DMS79 treated with DMSO at 0.1 percent for 48 hours (cell line): ENCODE measurements around the gene MYO1A.
"Not testable (repeated sequence)": the region's sequence is repeated elsewhere in the genome, so short reads cannot be mapped to it uniquely, and the experiment has no call there.

ENCODE experiments used
- DNase-seq: peaks from one replicate; lab custom pipeline; 2025; lab: John Stamatoyannopoulos, UW

The MYO1A gene

GRCh38 chr12:57046947-57047890, 2.7 kb downstream of the MYO1A start:
- DNase-seq = no peak

- no peak for DNase-seq
Observed at GRCh38 chr12:57046086-57046791, 3.7 kb downstream of the MYO1A start.

GRCh38 chr12:57044889-57045288, 5.0 kb downstream of the MYO1A start:
- no peak for DNase-seq

- DNase-seq = no peak
Observed at GRCh38 chr12:57044468-57044867, 5.5 kb downstream of the MYO1A start.

GRCh38 chr12:57042695-57043094, 7.2 kb downstream of the MYO1A start:
- DNase-seq = no peak

GRCh38 chr12:57040750-57041149, 9.2 kb downstream of the MYO1A start:
- no peak for DNase-seq

DNA sequence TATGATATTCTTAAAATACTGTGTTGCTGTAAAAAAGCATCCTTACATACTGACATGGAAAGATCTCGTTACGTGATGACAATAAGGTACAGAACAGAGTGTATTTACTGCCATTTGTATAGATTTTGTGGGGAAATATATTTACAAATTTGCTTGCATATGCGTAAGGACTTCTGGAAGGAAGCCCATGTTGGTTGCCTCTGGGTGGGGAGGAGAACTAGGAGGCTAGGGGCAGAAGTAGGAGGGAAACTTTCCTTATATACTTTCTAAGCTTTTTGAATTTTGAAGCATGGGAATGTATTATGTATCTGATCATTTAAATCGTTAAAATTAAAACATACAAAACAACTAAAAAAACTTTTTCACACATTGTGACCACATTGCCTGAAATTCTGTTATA, 9.7 kb downstream of the MYO1A start:
- DNase-seq = no peak

DNA sequence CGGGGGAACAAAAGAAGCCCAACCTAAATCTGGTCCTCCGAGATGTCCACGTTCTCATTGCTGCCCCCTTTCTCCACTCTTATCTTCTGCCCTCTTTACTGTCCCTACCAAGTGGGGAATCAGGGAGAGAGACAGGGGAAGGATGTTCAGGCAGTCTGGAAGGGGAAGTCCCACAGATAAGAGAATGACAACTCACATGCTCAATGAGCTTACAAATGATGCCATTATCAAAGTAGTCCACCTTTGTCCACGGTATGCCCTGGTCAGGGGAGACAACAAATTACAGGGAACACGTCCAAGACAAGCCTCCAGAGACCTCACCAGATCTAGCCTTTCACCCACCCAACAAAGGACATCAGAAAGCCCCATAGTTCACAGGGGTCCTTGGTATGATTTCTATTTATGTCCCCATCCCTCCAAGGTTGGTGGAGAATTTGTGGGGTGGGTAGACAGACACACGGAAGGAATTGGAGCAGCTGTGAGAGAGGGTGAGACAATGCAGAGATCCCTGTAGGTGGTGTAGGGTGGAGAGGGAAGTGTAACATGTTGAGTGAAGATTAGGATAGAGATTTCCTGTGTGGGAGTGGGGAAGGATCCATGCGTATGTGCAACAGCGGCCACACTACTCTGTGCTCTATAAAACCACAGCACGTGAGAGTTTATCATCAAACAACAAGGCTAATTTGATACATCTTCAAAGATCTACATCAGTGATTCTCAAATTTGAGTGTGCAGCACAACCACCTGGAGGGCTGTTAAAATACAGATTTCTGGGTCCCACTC, 10.7 kb downstream of the MYO1A start:
- DNase-seq = no peak

GRCh38 chr12:57037264-57037663, 12.7 kb downstream of the MYO1A start:
- no peak for DNase-seq

DNA sequence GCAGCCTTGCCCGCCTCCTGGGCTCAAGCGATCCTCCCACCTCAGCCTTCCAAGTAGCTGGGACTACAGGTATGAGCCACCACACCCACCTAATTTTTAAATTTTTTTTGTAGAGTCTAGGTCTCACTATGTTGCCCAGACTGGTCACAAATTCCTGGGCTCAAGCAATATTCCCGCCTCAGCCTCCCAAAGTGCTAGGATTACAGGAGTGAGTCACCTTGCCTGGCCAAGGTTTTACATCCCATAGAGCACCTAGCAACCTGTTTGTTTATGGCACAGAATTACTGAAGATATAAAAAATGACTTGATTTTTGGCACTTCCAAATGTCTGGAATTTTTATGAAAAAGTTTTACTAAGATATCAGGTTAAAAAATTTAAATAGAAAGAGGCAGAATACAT, 16.5 kb downstream of the MYO1A start:
- DNase-seq = no peak

DNA sequence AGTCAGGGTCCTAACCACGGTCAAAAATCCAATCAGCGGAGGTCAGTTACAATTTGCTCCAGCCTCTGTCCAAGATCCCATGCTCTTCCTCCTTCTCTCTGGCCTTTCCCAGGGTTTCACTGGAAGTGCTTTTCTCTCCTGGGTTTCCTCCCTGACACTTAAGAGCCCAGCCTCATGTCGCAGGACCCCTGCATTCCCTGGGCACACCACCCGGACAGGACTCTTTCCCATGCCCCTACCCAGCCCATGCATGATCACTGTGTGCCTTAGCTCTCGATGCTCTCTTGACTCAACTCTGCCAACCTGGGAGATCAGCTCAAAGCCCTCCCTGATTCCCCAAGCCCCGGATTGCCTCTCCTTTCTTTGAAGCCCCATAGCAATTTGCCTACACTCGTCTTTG, 18.1 kb downstream of the MYO1A start:
- DNase-seq = no peak

DNA sequence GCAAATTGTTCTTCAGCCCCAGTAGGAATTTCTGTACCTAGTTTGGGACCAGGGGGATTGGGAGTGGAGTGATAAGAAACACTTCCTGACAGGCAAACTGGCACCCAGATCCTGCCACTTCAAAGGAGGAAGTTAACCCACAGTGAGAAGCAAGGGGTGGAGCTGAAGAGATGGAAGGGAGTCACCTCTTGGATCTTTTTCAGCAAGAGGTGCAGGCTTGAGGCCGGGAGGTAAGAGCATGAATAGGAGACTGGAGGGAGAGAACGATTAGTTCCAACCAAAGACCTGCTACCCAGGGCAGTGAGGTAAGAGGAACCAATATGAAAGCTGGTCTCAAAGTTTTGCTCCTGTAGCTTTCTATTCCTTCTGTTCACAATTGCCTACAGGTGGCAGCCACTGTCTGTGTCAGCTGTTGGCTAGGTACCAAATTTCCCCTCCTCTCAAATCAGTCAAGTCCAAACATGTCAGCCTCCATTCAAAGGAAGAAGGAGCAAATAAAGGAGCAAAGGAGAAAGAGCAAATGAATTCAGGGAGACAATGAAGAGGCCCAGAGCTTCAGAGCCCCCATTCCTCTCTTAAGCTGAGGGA, 18.7 kb downstream of the MYO1A start:
- peak; percentile 76 for DNase-seq

GRCh38 chr12:57029457-57029856, 20.5 kb downstream of the MYO1A start:
- DNase-seq = no peak

- no peak for DNase-seq
Observed at GRCh38 chr12:57027805-57028153, 22.1 kb downstream of the MYO1A start.

- DNase-seq = no peak
Observed at GRCh38 chr12:57027011-57027804, 22.7 kb downstream of the MYO1A start.

DNA sequence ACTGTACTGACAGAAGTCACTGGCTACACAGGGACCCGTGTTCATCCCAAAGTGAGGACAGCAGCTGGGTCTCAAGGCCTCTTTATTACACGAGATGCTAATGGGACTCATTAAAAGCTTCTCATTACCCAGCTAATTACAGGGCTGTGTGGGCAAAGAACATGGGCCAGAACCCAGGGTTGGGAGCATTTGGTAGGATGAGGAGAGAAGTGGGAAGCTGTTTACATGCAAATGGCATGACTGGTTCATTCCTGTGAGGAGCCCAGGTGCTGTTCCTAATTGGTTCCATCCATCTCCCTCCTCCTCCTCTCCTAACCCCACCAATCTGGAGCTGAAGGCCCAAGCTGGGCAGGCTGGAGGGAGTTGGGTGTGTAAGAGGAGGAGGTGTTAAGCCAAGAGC, 24.7 kb downstream of the MYO1A start:
- no peak for DNase-seq

GRCh38 chr12:57022324-57022723, 27.6 kb downstream of the MYO1A start:
- not testable (repeated sequence) for DNase-seq

DNA sequence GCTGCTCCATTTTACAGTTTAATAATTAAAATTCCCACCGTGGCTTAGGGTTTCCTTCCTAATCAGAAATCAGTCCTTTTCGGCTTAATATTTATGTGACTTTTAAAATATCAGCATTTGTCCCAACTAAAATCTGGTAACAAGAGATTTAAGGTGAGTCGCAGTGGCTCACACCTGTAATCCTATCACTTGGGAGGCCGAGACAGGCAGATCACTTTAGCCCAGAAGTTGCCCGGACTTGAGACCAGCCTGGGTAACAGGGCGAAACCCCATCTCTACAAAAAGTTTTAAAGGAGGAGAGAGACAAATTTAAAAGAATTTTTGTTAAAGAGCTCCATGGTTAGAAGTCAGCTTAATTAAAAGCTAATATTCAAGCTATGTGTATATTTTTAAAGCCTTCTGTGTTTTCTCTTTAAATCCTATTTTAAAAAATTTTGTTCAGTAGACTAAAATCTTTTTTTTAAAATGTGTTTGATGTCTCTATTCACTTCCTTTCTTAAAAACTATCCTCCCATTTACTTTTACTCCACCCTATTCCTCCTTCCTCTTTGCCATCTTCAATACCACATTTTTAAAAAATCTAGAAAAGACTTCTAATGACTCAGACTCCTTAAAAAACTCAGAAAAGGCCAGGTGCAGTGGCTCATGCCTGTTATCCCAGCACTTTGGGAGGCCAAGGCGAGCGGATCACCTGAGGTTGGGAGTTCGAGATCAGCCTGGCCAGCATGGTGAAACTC, 29.8 kb downstream of the MYO1A start:
- no peak for DNase-seq

DNA sequence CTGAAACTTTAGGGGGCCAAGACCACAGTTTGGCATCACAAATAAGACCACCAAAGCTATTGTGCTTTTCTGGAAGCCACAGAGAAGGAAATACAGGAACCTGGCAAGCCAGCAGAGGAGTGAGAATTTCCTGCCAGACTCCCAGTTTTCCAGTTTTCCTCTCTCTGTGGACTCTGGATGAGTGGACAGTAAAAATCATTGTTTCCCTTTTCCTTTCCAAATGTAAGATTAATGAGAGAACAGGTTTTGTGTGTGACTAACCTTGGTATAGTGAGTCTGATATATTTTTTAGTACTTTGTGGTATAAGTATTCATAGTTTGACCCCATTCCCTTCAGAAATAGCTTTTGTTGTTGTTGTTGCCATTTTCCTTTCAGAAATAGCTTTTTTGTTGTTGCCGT, 31.0 kb downstream of the MYO1A start:
- DNase-seq = no peak

DNA sequence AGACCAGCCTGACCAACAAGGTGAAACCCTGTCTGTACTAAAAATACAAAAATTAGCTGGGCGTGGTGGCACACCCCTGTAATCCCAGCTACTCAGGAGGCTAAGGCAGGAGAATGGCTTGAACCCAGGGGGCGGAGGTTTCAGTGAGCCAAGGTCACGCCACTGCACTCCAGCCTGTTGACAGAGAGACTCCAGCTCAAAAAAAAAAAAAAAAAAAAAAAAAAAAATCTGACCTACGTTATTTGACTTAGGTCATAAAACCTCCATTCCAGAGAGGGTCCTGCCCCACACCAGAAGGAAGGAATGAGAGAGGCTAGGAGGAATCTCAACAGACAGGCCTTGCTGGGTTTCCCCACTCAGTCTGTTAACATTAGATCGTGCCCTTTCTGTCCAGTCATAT, 31.6 kb downstream of the MYO1A start:
- DNase-seq = not testable (repeated sequence)

DNA sequence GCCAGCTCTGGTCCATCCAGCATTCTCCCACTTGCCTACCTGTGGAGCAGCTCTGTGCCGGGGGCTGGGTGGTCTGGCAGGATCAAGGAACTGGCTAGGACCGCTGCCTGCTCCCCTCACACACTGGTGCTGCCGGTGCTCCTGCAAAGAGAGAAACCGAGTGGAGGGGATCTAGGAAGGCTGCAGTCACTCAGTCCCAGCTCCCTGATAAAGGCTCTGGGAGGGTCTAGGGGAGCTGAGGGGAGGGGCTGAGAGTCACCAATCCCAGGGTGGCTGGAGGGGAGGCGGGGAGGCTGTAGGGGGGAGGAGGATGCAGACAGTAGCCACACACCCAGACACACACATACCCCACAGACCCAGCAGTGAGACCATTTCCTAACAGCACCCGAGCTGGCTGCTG, 33.6 kb downstream of the MYO1A start, which contains the start of gene TAC3:
TAC3 (minus strand) TSS at position 182 of the 400 bp plus-strand sequence. CDS start 732 bp downstream, outside the sequence.
- no peak for DNase-seq
